ENCODE measurements around the gene FGD4.

The FGD4 gene

GRCh38 chr12:32437095-32437515 is 37.7 kb downstream of the FGD4 start:
- Mint-ChIP-seq H3K27me3 (no peaks in the 10 kb centered on the region), H3K9me3 (no peaks in the 10 kb centered on the region), H3K4me1 (no peaks in the 10 kb centered on the region), H3K36me3 (no peaks in the 10 kb centered on the region), H3K27ac (no peak overlapping the region), H3K4me3 (no peak overlapping the region)

- Mint-ChIP-seq H3K36me3 (no peaks in the 10 kb centered on the region), H3K4me3 (no peak overlapping the region), H3K4me1 (no peaks in the 10 kb centered on the region)
These were observed 40.9 kb downstream of the FGD4 start for GRCh38 chr12:32440120-32440865.

GRCh38 chr12:32443491-32443890 is 44.1 kb downstream of the FGD4 start:
- Mint-ChIP-seq H3K36me3 (no peaks in the 10 kb centered on the region), H3K4me3 (no peak overlapping the region), H3K27ac (no peak overlapping the region), H3K4me1 (no peaks in the 10 kb centered on the region), H3K27me3 (no peaks in the 10 kb centered on the region), H3K9me3 (no peaks in the 10 kb centered on the region)

More at GRCh38 chr12:32440120-32440865, 40.9 kb downstream of the FGD4 start:
- Mint-ChIP-seq H3K9me3 (no peaks in the 10 kb centered on the region), H3K27me3 (no peaks in the 10 kb centered on the region), H3K27ac (no peak overlapping the region)

- H3K36me3 Mint-ChIP-seq, result no peaks in the 10 kb centered on the region
- no peak overlapping the region for H3K4me3 Mint-ChIP-seq
- H3K4me1 Mint-ChIP-seq, result no peaks in the 10 kb centered on the region
- no peaks in the 10 kb centered on the region for H3K9me3 Mint-ChIP-seq
- H3K27ac Mint-ChIP-seq, result no peak overlapping the region
- H3K27me3 Mint-ChIP-seq, result no peaks in the 10 kb centered on the region
These were observed 45.5 kb downstream of the FGD4 start for GRCh38 chr12:32444895-32445294.

GRCh38 chr12:32445356-32445755 is 46.0 kb downstream of the FGD4 start:
- H3K27me3 Mint-ChIP-seq, result no peaks in the 10 kb centered on the region
- H3K9me3 Mint-ChIP-seq, result no peaks in the 10 kb centered on the region
- no peaks in the 10 kb centered on the region for H3K4me1 Mint-ChIP-seq
- no peak overlapping the region for H3K4me3 Mint-ChIP-seq
- H3K27ac Mint-ChIP-seq, result no peak overlapping the region
- no peaks in the 10 kb centered on the region for H3K36me3 Mint-ChIP-seq

- H3K4me3 Mint-ChIP-seq, result no peak overlapping the region
- H3K4me1 Mint-ChIP-seq, result no peaks in the 10 kb centered on the region
- H3K27me3 Mint-ChIP-seq, result no peaks in the 10 kb centered on the region
- no peaks in the 10 kb centered on the region for H3K9me3 Mint-ChIP-seq
- no peaks in the 10 kb centered on the region for H3K36me3 Mint-ChIP-seq
- H3K27ac Mint-ChIP-seq, result no peak overlapping the region
These were observed 47.2 kb downstream of the FGD4 start for GRCh38 chr12:32446316-32447119.

GRCh38 chr12:32448586-32448985 is 49.2 kb downstream of the FGD4 start:
- Mint-ChIP-seq H3K27me3 (no peaks in the 10 kb centered on the region), H3K4me3 (no peak overlapping the region), H3K9me3 (no peaks in the 10 kb centered on the region), H3K4me1 (no peaks in the 10 kb centered on the region), H3K36me3 (no peaks in the 10 kb centered on the region), H3K27ac (no peak overlapping the region)

- H3K36me3 Mint-ChIP-seq, result no peaks in the 10 kb centered on the region
- no peak overlapping the region for H3K27ac Mint-ChIP-seq
- H3K27me3 Mint-ChIP-seq, result peaks cover under 1% of the 10 kb centered on the region
- no peaks in the 10 kb centered on the region for H3K9me3 Mint-ChIP-seq
- no peak overlapping the region for H3K4me3 Mint-ChIP-seq
- no peaks in the 10 kb centered on the region for H3K4me1 Mint-ChIP-seq
These were observed 51.0 kb downstream of the FGD4 start for GRCh38 chr12:32450363-32450762.

GRCh38 chr12:32450768-32451167 is 51.4 kb downstream of the FGD4 start:
- Mint-ChIP-seq H3K4me3 (no peak overlapping the region), H3K36me3 (no peaks in the 10 kb centered on the region), H3K27ac (no peak overlapping the region)

GRCh38 chr12:32451816-32452215 is 52.5 kb downstream of the FGD4 start:
- Mint-ChIP-seq H3K9me3 (no peaks in the 10 kb centered on the region), H3K4me3 (no peak overlapping the region), H3K4me1 (peaks cover 3% of the 10 kb centered on the region), H3K27me3 (peaks cover 2% of the 10 kb centered on the region), H3K27ac (no peak overlapping the region), H3K36me3 (no peaks in the 10 kb centered on the region)

More at GRCh38 chr12:32450768-32451167, 51.4 kb downstream of the FGD4 start:
- Mint-ChIP-seq H3K9me3 (no peaks in the 10 kb centered on the region), H3K27me3 (peaks cover 2% of the 10 kb centered on the region), H3K4me1 (peaks cover 2% of the 10 kb centered on the region)

- H3K27me3 Mint-ChIP-seq, result peaks cover 2% of the 10 kb centered on the region
- H3K4me1 Mint-ChIP-seq, result peaks cover 3% of the 10 kb centered on the region
- no peaks in the 10 kb centered on the region for H3K36me3 Mint-ChIP-seq
- no peaks in the 10 kb centered on the region for H3K9me3 Mint-ChIP-seq
- no peak overlapping the region for H3K27ac Mint-ChIP-seq
- H3K4me3 Mint-ChIP-seq, result no peak overlapping the region
These were observed 54.7 kb downstream of the FGD4 start for GRCh38 chr12:32454075-32454474.

GRCh38 chr12:32454866-32455265 is 55.5 kb downstream of the FGD4 start:
- Mint-ChIP-seq H3K36me3 (no peaks in the 10 kb centered on the region), H3K4me3 (no peak overlapping the region), H3K27me3 (peaks cover 2% of the 10 kb centered on the region), H3K4me1 (peaks cover 3% of the 10 kb centered on the region), H3K9me3 (no peaks in the 10 kb centered on the region), H3K27ac (no peak overlapping the region)

- Mint-ChIP-seq H3K4me3 (no peak overlapping the region), H3K27me3 (peaks cover 2% of the 10 kb centered on the region), H3K4me1 (peaks cover 3% of the 10 kb centered on the region), H3K36me3 (no peaks in the 10 kb centered on the region), H3K27ac (no peak overlapping the region), H3K9me3 (no peaks in the 10 kb centered on the region)
These were observed 56.3 kb downstream of the FGD4 start for GRCh38 chr12:32455607-32456071.

GRCh38 chr12:32457251-32458025 is 58.1 kb downstream of the FGD4 start:
- H3K27ac Mint-ChIP-seq, result no peak overlapping the region
- H3K27me3 Mint-ChIP-seq, result peaks cover 2% of the 10 kb centered on the region
- no peak overlapping the region for H3K4me3 Mint-ChIP-seq
- no peaks in the 10 kb centered on the region for H3K36me3 Mint-ChIP-seq
- peaks cover 3% of the 10 kb centered on the region for H3K4me1 Mint-ChIP-seq
- H3K9me3 Mint-ChIP-seq, result no peaks in the 10 kb centered on the region

- Mint-ChIP-seq H3K9me3 (no peaks in the 10 kb centered on the region), H3K27me3 (no peaks in the 10 kb centered on the region), H3K27ac (no peak overlapping the region), H3K36me3 (no peaks in the 10 kb centered on the region), H3K4me3 (no peak overlapping the region), H3K4me1 (peaks cover 2% of the 10 kb centered on the region)
These were observed 61.3 kb downstream of the FGD4 start for GRCh38 chr12:32460638-32461037.
